ENCODE data around the gene HTRA1.

HTRA1 gene

GRCh38 chr10:122445469-122445868, 15.9 kb upstream of the HTRA1 start:
- no peaks in the 10 kb centered on the region for H3K4me1 Mint-ChIP-seq
- DNase-seq: no peak
- no peak for ATAC-seq
- H3K36me3 Mint-ChIP-seq (ENCODE audit: low read depth): no peaks in the 10 kb centered on the region
- H3K4me3 Mint-ChIP-seq: no peak overlapping the region
- H3K27me3 Mint-ChIP-seq: no peaks in the 10 kb centered on the region
- H3K9me3 Mint-ChIP-seq: peaks cover under 1% of the 10 kb centered on the region
- H3K27ac Mint-ChIP-seq: no peak overlapping the region

GRCh38 chr10:122445904-122446303, 15.4 kb upstream of the HTRA1 start:
- DNase-seq (no peak), ATAC-seq (no peak)
- Mint-ChIP-seq H3K27me3 (no peaks in the 10 kb centered on the region), H3K9me3 (no peaks in the 10 kb centered on the region), H3K36me3 (ENCODE audit: low read depth) (no peaks in the 10 kb centered on the region), H3K4me3 (no peak overlapping the region), H3K27ac (no peak overlapping the region), H3K4me1 (no peaks in the 10 kb centered on the region)

GRCh38 chr10:122446668-122447423, 14.5 kb upstream of the HTRA1 start:
- Mint-ChIP-seq H3K4me3 (no peak overlapping the region), H3K27ac (no peak overlapping the region), H3K36me3 (ENCODE audit: low read depth) (no peaks in the 10 kb centered on the region), H3K27me3 (no peaks in the 10 kb centered on the region), H3K9me3 (no peaks in the 10 kb centered on the region), H3K4me1 (no peaks in the 10 kb centered on the region)
- no peak for ATAC-seq
- no peak for DNase-seq

DNA sequence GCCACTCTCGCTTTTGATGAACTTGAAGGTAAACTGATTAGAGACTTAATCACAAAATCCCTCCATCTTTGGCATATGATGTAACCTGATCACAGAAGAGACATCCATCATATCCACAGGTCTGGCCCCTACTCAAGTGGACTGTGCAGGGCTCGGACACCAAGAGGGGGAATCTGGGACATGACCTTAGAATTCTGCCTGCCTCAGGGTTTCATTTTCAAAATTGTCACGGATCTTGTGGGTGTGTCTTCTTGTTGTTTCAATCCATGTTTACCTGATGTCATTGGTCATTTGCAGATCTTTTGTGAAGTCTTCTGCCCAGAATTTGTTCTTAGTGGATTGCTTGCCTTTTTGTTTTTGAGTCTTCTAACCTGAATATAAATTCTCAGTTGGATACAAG, 12.8 kb upstream of the HTRA1 start:
- Mint-ChIP-seq H3K27ac (no peak overlapping the region), H3K4me1 (no peaks in the 10 kb centered on the region), H3K9me3 (no peaks in the 10 kb centered on the region), H3K4me3 (no peak overlapping the region), H3K36me3 (ENCODE audit: low read depth) (no peaks in the 10 kb centered on the region), H3K27me3 (peaks cover 2% of the 10 kb centered on the region)
- ATAC-seq (no peak), DNase-seq (no peak)

DNA sequence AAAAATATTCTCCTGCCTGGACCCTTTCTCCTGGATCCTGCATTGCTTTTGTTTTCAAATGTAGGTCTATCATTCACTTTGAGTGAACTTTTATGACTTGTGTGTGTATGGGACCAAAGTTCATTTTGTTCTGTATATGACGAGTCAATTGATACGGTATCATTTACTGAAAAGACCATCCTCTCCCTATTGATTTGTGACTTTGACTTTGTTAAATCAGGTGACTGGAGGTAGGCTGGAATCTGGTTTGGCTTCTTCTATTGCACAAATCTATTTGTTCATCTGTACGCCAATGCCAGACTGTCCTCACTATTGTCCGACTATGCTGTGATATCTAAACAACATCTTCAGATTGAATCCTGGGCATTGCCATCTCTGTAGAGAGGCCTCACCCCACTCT, 12.2 kb upstream of the HTRA1 start:
- DNase-seq: no peak
- Mint-ChIP-seq H3K4me3 (no peak overlapping the region), H3K4me1 (no peaks in the 10 kb centered on the region), H3K27me3 (peaks cover 4% of the 10 kb centered on the region), H3K9me3 (no peaks in the 10 kb centered on the region), H3K36me3 (ENCODE audit: low read depth) (no peaks in the 10 kb centered on the region), H3K27ac (no peak overlapping the region)
- ATAC-seq: no peak

DNA sequence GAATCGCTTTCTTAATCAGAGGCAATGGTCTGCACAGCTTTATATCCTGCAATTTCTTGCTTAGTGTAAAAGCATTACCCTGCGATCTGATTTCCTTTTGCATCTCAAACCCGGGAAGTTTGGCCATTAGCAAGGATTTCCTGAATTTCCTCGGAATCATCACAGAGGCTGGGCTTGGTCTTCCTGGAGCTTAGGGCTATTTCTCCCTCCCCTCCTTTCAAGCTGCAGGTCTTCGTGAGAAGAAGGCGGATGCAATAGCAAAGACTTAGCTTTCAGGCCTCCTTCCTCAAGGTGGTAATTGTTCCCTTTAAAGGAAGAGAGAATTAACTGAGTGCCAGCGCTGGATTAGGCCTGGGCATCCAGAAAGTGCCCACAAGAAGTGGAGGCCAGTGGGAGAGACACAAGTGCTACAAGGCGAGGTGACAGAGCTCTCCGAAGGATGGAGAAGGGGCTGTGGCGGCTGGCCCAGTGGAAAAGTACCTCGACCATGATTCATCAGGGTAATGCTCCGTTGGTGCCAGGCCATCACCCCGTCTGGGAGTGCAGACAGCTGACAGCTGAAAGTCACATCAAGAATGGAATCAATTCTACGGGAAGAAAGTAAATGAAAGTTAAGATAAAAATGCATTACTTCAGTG, 10.9 kb upstream of the HTRA1 start:
- no peak for DNase-seq

GRCh38 chr10:122454071-122454470, 7.3 kb upstream of the HTRA1 start:
- DNase-seq (no peak), ATAC-seq (no peak)
- Mint-ChIP-seq H3K4me3 (no peak overlapping the region), H3K9me3 (no peaks in the 10 kb centered on the region), H3K36me3 (ENCODE audit: low read depth) (no peaks in the 10 kb centered on the region), H3K4me1 (no peaks in the 10 kb centered on the region), H3K27me3 (peaks cover 24% of the 10 kb centered on the region), H3K27ac (no peak overlapping the region)

More for the DNA sequence above, 10.9 kb upstream of the HTRA1 start:
- Mint-ChIP-seq H3K9me3 (no peaks in the 10 kb centered on the region), H3K27ac (no peak overlapping the region), H3K36me3 (ENCODE audit: low read depth) (no peaks in the 10 kb centered on the region), H3K27me3 (peaks cover 4% of the 10 kb centered on the region), H3K4me1 (no peaks in the 10 kb centered on the region), H3K4me3 (no peak overlapping the region)
- ATAC-seq: no peak

- Mint-ChIP-seq H3K9me3 (no peaks in the 10 kb centered on the region), H3K4me3 (no peak within 1 kb of the TSS), H3K4me1 (no peaks in the 10 kb centered on the region), H3K27ac (no peak within 1 kb of the TSS), H3K27me3 (peaks cover 30% of the 10 kb centered on the region), H3K36me3 (ENCODE audit: low read depth) (no peaks in the 10 kb centered on the region)
- no peak for DNase-seq
- ATAC-seq: no peak
These were observed 6.7 kb upstream of the HTRA1 start, which contains the start of gene ARMS2 for GRCh38 chr10:122454603-122455080. Gene ARMS2, plus strand, starts transcription at chr10:122454653. Its CDS starts 75 bp downstream, at chr10:122454728.

- Mint-ChIP-seq H3K36me3 (ENCODE audit: low read depth) (no peaks in the 10 kb centered on the region), H3K27me3 (peaks cover 38% of the 10 kb centered on the region), H3K9me3 (no peaks in the 10 kb centered on the region), H3K4me1 (peaks cover under 1% of the 10 kb centered on the region), H3K4me3 (no peak overlapping the region), H3K27ac (no peak overlapping the region)
- ATAC-seq (no peak), DNase-seq (no peak)
These were observed 5.8 kb upstream of the HTRA1 start for GRCh38 chr10:122455376-122456079.

DNA sequence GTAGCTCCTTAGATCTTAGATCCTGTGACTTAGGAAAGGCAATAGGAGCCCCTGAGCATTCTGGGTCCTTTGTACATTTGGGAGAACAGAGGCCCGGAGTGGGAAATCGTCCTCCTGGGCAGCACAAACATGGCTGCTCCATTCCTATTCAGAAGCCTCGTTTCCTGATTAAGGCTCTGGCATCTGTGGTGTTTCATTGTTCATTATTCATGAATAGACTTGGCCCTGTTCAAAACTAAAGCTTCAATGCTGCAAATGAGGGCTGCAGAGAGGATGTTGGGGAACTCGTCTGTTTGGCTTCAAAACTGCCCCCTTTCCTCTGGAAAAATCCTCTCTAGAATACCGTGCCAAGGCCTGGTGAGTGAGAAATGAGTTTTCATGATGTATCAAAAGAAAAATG, 3.4 kb upstream of the HTRA1 start:
- DNase-seq (no peak), ATAC-seq (no peak)
- Mint-ChIP-seq H3K27ac (no peak overlapping the region), H3K36me3 (ENCODE audit: low read depth) (no peaks in the 10 kb centered on the region), H3K9me3 (no peaks in the 10 kb centered on the region), H3K27me3 (peaks cover 47% of the 10 kb centered on the region), H3K4me3 (no peak overlapping the region), H3K4me1 (peaks cover 8% of the 10 kb centered on the region)

DNA sequence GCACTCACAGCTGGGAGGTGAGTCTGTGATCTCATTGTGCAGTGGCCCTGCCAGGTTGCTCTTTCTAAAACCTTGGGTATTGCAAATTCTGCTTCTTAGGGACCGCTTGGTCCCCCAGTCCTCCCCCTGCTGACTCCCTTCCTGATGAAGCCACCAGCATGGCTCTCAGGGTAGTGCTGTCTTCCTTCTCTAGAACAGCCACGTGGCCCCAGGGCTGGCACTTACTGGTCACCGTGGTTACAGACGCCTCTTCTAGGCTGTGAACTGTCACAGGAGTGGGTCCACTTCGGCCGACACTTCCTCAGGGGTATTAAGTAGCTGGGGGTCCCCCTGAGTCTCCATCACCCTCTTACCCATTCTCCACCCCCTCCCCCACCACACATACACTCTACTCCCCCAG, 2.7 kb upstream of the HTRA1 start:
- Mint-ChIP-seq H3K27ac (no peak overlapping the region), H3K4me3 (no peak overlapping the region), H3K4me1 (peaks cover 8% of the 10 kb centered on the region), H3K27me3 (peaks cover 54% of the 10 kb centered on the region), H3K36me3 (ENCODE audit: low read depth) (no peaks in the 10 kb centered on the region), H3K9me3 (no peaks in the 10 kb centered on the region)
- no peak for ATAC-seq
- DNase-seq: no peak

GRCh38 chr10:122459561-122460273, 1.6 kb upstream of the HTRA1 start:
- Mint-ChIP-seq H3K27ac (no peak overlapping the region), H3K9me3 (no peaks in the 10 kb centered on the region), H3K4me1 (peaks cover 8% of the 10 kb centered on the region), H3K36me3 (ENCODE audit: low read depth) (no peaks in the 10 kb centered on the region), H3K27me3 (peaks cover 62% of the 10 kb centered on the region), H3K4me3 (no peak overlapping the region)
- DNase-seq (no peak), ATAC-seq (no peak)

GRCh38 chr10:122460891-122461293, 461 bp upstream of the HTRA1 start:
- Mint-ChIP-seq H3K4me1 (peaks cover 8% of the 10 kb centered on the region), H3K4me3 (peak overlapping the region; percentile 24), H3K36me3 (ENCODE audit: low read depth) (no peaks in the 10 kb centered on the region), H3K9me3 (no peaks in the 10 kb centered on the region), H3K27me3 (peaks cover 72% of the 10 kb centered on the region), H3K27ac (no peak overlapping the region)
- no peak for ATAC-seq
- no peak for DNase-seq

DNA sequence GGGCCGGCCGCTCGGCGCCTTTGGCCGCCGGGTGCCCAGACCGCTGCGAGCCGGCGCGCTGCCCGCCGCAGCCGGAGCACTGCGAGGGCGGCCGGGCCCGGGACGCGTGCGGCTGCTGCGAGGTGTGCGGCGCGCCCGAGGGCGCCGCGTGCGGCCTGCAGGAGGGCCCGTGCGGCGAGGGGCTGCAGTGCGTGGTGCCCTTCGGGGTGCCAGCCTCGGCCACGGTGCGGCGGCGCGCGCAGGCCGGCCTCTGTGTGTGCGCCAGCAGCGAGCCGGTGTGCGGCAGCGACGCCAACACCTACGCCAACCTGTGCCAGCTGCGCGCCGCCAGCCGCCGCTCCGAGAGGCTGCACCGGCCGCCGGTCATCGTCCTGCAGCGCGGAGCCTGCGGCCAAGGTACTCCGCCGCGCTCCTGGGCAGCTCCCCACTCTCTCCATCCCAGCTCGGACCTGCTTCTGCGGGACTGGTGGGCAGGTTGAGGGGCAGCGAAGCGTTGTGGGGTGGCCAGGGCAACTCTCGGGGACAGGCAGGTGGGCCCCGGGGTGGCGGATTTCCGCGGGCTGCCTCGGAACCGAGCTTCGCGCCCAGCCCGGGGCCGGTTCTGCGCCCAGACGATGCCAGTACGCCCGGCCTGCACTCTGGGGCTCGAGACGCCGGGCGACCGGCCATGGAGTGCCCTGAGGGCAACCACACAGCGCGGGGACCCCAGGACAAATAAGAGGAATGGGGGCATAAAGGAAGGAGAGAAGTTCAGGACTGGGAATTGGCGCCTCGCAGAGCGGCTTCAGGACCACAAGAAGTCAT, 578 bp downstream of the HTRA1 start:
- peaks cover 8% of the 10 kb centered on the region for H3K4me1 Mint-ChIP-seq
- H3K9me3 Mint-ChIP-seq: no peaks in the 10 kb centered on the region
- no peak overlapping the region for H3K27ac Mint-ChIP-seq
- peaks cover 65% of the 10 kb centered on the region for H3K27me3 Mint-ChIP-seq
- ATAC-seq: peak; percentile 23
- H3K4me3 Mint-ChIP-seq: peak overlapping the region; percentile 71
- no peaks in the 10 kb centered on the region for H3K36me3 Mint-ChIP-seq (ENCODE audit: low read depth)
- DNase-seq: peak; percentile 4

All from activated naive CD8-positive, alpha-beta T cell treated with anti-CD3 and anti-CD28 coated beads, Interleukin-2, amount 50 U/mL, for 24 hours (primary cell).